Spleen (tissue), 11 donors: ENCODE measurements around the gene CLDN16. TPM values are rescaled to one million over a fixed set of nuclear protein-coding genes. Genes with fewer than 3 reads are reported as not detected.

Source experiments
- DNase-seq: peaks from one replicate; pipeline ENCODE4 v3.0.0-alpha.2; 2020
- H3K27ac ChIP-seq, 8 donors: fragments of 200-600 bp; sonication (generic) in 7 of 8; 1 replicate in 4 of 8; 2 replicates in 4 of 8; pipeline versions ENCODE4 v1.5.0 to v1.8.0; 2016 to 2021; ENCODE audit warnings: inconsistent platforms in 4 of 8, mild to moderate bottlenecking in 4 of 8, moderate library complexity in 1 of 8
- H3K27me3 ChIP-seq, 7 donors: fragments of 200-600 bp; sonication (generic) in 6 of 7; replicated peaks in 1 of 7; 1 replicate in 4 of 7; 2 replicates in 3 of 7; pipeline versions ENCODE4 v1.5.0 to v1.8.0; 2016 to 2021; ENCODE audit warnings: inconsistent platforms in 3 of 7, mild to moderate bottlenecking in 1 of 7
- H3K36me3 ChIP-seq, 6 donors: fragments of 200-600 bp; sonication (generic) in 5 of 6; 1 replicate in 4 of 6; 2 replicates in 2 of 6; pipeline versions ENCODE4 v1.5.0 to v1.8.0; 2016 to 2021; ENCODE audit warnings: inconsistent platforms in 2 of 6
- H3K4me1 ChIP-seq, 6 donors: fragments of 200-600 bp; sonication (generic) in 5 of 6; 1 replicate in 3 of 6; 2 replicates in 3 of 6; pipeline versions ENCODE4 v1.5.0 to v1.8.0; 2016 to 2021; ENCODE audit warnings: inconsistent platforms in 3 of 6
- H3K4me3 ChIP-seq, 8 donors: fragments of 200-600 bp; sonication (generic) in 7 of 8; 1 replicate in 4 of 8; 2 replicates in 4 of 8; pipeline versions ENCODE4 v1.5.0 to v1.8.0; 2016 to 2021; ENCODE audit warnings: inconsistent platforms in 4 of 8, mild to moderate bottlenecking in 4 of 8, moderate library complexity in 2 of 8
- H3K9me3 ChIP-seq, 8 donors: fragments of 200-600 bp; sonication (generic) in 7 of 8; 1 replicate in 4 of 8; 2 replicates in 4 of 8; pipeline versions ENCODE4 v1.5.0 to v1.8.0; 2016 to 2021; ENCODE audit warnings: inconsistent platforms in 4 of 8
- CTCF ChIP-seq, 11 experiments: fragments of 200-600 bp in 7 of 11; fragments of 450-650 bp in 4 of 11; sonication (generic) in 4 of 11; IDR thresholded peaks in 8 of 11; conservative IDR thresholded peaks in 3 of 11; 1 replicate in 7 of 11; 2 replicates in 4 of 11; pipeline versions ENCODE4 v1.4.0 to v1.8.0; 2016 to 2021; ENCODE audit warnings: antibody characterized with exemption in 11 of 11, inconsistent platforms in 4 of 11, mild to moderate bottlenecking in 1 of 11
- POLR2A ChIP-seq, 3 donors: fragments of 450-650 bp; IDR thresholded peaks; one replicate each; pipeline ENCODE4 v1.5.1; 2017; ENCODE audit warnings: antibody characterized with exemption in 3 of 3, mild to moderate bottlenecking in 1 of 3
- POLR2AphosphoS5 ChIP-seq, 3 donors: sonication (generic); formaldehyde crosslinking; IDR thresholded peaks; one replicate each; pipeline ENCODE4 v1.5.1; 2017; ENCODE audit warnings: antibody characterized with exemption in 3 of 3
- WGBS, 5 donors: extraction: QIAGEN DNeasy Blood & Tissue Kit in 3 of 5; methylation state at CpG; one replicate each; pipeline versions ENCODE4 v1.1.5 to v1.1.7; 2013 to 2018; 5-methylcytosine and 5-hydroxymethylcytosine counted together
- intact Hi-C: fragments of 100-400 bp; cut with DNase I; formaldehyde crosslinking; loops from one replicate; pipeline ENCODE4 v1.15.0; 2023; ENCODE audit warnings: low total_unique reads
- polyA plus RNA-seq, 3 donors: library from polyadenylated mRNA; stranded (reverse); fragments of 200-250 nt; gene quantifications; one replicate each; pipeline ENCODE4 v1.2.1, GENCODE V29; 2013
- total RNA-seq, 7 donors: library from RNA; depleted of rRNA in 3 of 7; stranded (reverse); fragments of >200 nt in 3 of 7; fragmentation: NEBNext Ultra II Directional in 4 of 7; extraction: Animal tissue kit (Norgen Biotek cat#: 25700) in 4 of 7; gene quantifications; one replicate each; pipeline versions ENCODE4 v1.1.0 to v1.2.1, GENCODE V29; 2016 to 2021
- donor health status: healthy with polysubstance abuse.
- donor health status: DM: no; HTN: no; CAD: no; lungs with moderate emphysema.
- donor health status: DM: no; HTN: no; CAD: no.
- donor health status: Bipolar disorder and iron deficiency.
- donor health status: healthy.
- donor health status: DM: no; HTN: no; CAD: no.
- donor health status: DM: yes; HTN: yes; CAD: no.

Gene CLDN16
- total and polyA plus RNA-seq, 10 donors = 0.06 to 0.08 (median 0.07) TPM; not detected in 7

DNA sequence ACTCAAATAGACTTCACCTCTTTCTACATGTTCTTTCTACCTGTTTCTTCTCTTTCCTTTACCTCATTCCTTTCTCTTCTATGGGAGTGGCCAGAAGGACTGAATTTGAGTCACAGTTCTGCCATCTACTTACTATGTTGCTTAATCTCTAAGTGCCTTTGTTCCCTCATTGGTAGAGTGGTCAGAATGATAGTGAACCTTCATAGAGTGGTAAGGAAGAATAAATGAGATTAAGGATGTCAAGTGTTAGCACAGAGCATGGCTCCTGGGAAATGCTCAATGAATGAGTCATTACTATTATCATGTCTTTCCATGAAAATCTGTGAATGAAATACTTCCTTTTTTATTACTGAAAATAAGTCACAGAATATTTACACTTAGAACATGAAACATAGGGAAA lies 44.3 kb downstream of the CLDN16 start:
- no peaks in the 10 kb centered on the region for H3K9me3 ChIP-seq
- H3K27ac ChIP-seq = no peak overlapping the region
- intact Hi-C loops = no loop called here
- H3K4me3 ChIP-seq = no peak overlapping the region
- H3K4me1 ChIP-seq = no peaks in the 10 kb centered on the region
- H3K36me3 ChIP-seq = no peaks in the 10 kb centered on the region
- H3K27me3 ChIP-seq = peaks cover 0 to 8% (median 0%) of the 10 kb centered on the region in 7 donors
- no peak for DNase-seq
- no peak for TF ChIP-seq POLR2A (IDR thresholded peaks at IDR 0.05)
- no peak for TF ChIP-seq CTCF (IDR thresholded peaks at IDR 0.05 in 8 of 11, conservative IDR thresholded peaks at IDR 0.05 in 3 of 11)
- TF ChIP-seq POLR2AphosphoS5 (IDR thresholded peaks at IDR 0.05) = no peak

DNA sequence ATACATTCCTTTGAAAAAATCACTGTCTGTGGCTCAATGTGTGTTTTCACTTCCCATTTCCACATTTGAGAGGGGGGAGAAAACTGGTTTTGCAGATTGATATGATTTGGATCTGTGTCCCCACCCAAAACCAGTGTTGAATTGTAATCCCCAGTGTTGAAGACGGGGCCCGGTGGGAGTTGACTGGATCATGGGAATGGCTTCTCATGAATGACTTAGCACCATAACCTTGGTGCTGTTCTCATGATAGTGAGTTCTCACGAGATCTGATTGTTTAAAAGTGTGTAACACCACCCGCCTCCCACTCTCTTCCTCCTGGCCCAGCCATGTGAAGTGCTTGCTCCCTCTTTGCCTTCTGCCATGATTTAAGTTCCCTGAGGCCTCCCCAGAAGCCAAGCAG lies 45.7 kb downstream of the CLDN16 start:
- H3K27me3 ChIP-seq = peaks cover 0 to 8% (median 0%) of the 10 kb centered on the region in 7 donors
- DNase-seq = no peak
- intact Hi-C loops = no loop called here

GRCh38 chr3:190435618-190436017 lies 47.7 kb downstream of the CLDN16 start:
- DNase-seq = no peak
- intact Hi-C loops = no loop called here
- H3K4me3 ChIP-seq = no peak overlapping the region
- H3K9me3 ChIP-seq = no peaks in the 10 kb centered on the region
- TF ChIP-seq POLR2AphosphoS5 (IDR thresholded peaks at IDR 0.05) = no peak
- TF ChIP-seq POLR2A (IDR thresholded peaks at IDR 0.05) = no peak
- no peak for TF ChIP-seq CTCF (IDR thresholded peaks at IDR 0.05 in 8 of 11, conservative IDR thresholded peaks at IDR 0.05 in 3 of 11)
- 23 to 36% (median 30%) methylated on average over 3 of the region's 3 CpGs for WGBS, 5 donors
- H3K27me3 ChIP-seq = peaks cover 0 to 8% (median 0%) of the 10 kb centered on the region in 7 donors
- H3K4me1 ChIP-seq = no peaks in the 10 kb centered on the region
- H3K36me3 ChIP-seq = no peaks in the 10 kb centered on the region
- no peak overlapping the region for H3K27ac ChIP-seq

More for the DNA sequence above, 45.7 kb downstream of the CLDN16 start:
- Histone ChIP-seq H3K27ac (no peak overlapping the region), H3K36me3 (no peaks in the 10 kb centered on the region), H3K9me3 (no peaks in the 10 kb centered on the region), H3K4me1 (no peaks in the 10 kb centered on the region), H3K4me3 (no peak overlapping the region)
- WGBS, 5 donors = 74 to 94% (median 84%) methylated on average over 4 of the region's 4 CpGs
- TF ChIP-seq CTCF (IDR thresholded peaks at IDR 0.05 in 8 of 11, conservative IDR thresholded peaks at IDR 0.05 in 3 of 11) (no peak), POLR2A (IDR thresholded peaks at IDR 0.05) (no peak), POLR2AphosphoS5 (IDR thresholded peaks at IDR 0.05) (no peak)

DNA sequence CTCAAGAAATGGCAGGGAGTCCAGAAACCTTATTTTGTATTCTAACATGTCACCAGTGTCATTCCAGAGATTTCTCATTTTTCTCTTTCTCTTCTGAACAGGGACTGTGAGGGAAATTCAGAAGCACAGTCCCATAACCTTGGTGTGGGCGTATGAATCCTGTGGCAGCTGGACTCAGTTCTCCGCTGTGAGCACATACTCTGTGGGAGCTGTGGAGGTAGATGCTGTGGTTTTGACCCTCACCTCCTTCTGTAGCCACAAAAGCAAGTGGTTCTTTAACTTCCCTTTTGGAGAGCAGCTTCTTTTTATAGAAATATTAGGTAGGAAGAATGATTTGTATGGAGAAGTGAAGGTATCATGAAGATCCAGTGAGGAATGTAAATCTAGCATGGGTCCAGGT lies 48.4 kb downstream of the CLDN16 start:
- Histone ChIP-seq H3K4me1 (no peaks in the 10 kb centered on the region), H3K36me3 (no peaks in the 10 kb centered on the region), H3K4me3 (no peak overlapping the region), H3K9me3 (no peaks in the 10 kb centered on the region), H3K27me3 (peaks cover 0 to 8% (median 0%) of the 10 kb centered on the region in 7 donors), H3K27ac (no peak overlapping the region)
- no peak for TF ChIP-seq POLR2AphosphoS5 (IDR thresholded peaks at IDR 0.05)
- no peak for TF ChIP-seq CTCF (IDR thresholded peaks at IDR 0.05 in 8 of 11, conservative IDR thresholded peaks at IDR 0.05 in 3 of 11)
- TF ChIP-seq POLR2A (IDR thresholded peaks at IDR 0.05) = no peak
- intact Hi-C loops = no loop called here
- no peak for DNase-seq
- WGBS, 5 donors = 17 to 43% (median 28%) methylated on average over 2 of the region's 2 CpGs
